ENCODE data around the gene GAL3ST3. TPM values are rescaled to one million over a fixed set of nuclear protein-coding genes. Genes with fewer than 3 reads are reported as not detected.

Gene GAL3ST3
- total and polyA plus RNA-seq, 2 experiments from 2014 or later = 15.6 to 63.4 TPM

DNA sequence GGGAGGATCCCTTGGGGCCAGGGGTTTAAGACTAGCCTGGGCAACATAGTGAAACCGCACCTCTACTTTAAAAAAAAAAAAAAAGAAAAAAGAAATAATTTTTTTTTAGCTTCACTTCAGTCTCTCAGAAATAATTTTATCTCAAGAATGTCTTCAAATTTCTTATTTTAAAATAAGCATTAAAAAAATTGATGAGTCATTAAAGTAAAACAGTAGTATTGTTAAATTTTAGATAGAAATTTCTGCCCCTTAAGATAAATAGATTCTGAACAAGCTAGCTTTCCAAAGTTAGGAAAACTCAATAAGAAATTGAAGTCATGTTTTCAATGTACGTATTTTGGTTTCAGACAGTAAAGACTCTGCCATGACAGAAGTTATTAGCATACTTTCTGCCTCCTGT is 13.4 kb upstream of the GAL3ST3 start (continued):
- TF ChIP-seq ETS1 (IDR thresholded peaks at IDR 0.05) = no peak
- no peak for TF ChIP-seq JUNB (IDR thresholded peaks at IDR 0.05; ENCODE audit: unreplicated experiment)

DNA sequence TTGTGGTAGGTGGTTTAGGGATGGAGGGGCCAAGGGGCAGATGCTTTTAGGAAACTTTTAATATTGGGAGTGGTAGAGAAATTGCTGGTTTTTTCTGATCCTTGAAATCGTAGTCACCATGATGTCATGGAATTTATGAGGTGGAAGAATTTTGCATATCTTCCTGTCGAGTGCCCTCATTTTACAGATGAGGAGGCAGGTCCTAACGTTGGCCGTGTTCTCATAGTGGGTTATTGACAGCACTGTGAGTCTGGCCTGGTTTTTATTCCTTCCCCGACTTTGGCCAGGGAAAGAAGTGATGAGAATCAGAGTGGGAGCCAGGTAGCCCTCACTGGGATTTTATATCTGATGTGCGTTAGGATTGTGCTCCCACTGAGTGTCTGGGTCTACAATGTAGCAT is 12.3 kb upstream of the GAL3ST3 start:
- H3K36me3 ChIP-seq (ENCODE audit: insufficient read depth) = peaks cover 83% of the 10 kb centered on the region
- H3K4me2 ChIP-seq = no peak overlapping the region
- peaks cover 18% of the 10 kb centered on the region for H3K79me2 ChIP-seq (replicated peaks; ENCODE audit: insufficient read depth)
- peaks cover 2% of the 10 kb centered on the region for H3K27me3 Mint-ChIP-seq (ENCODE audit: insufficient read depth, low read depth, poor library complexity)
- DNase-seq (ENCODE audit: low spot score) (no peak), ATAC-seq (no peak)
- no peaks in the 10 kb centered on the region for H3K9me2 ChIP-seq (ENCODE audit: insufficient read depth)
- H4K20me1 ChIP-seq (replicated peaks; ENCODE audit: insufficient read depth) = peaks cover 26% of the 10 kb centered on the region
- H3K4me3 Mint-ChIP-seq = no peak overlapping the region
- H3K27ac Mint-ChIP-seq = no peak overlapping the region
- peaks cover 18% of the 10 kb centered on the region for H3F3A ChIP-seq (replicated peaks; ENCODE audit: low read depth)
- peaks cover 96% of the 10 kb centered on the region for H3K36me3 Mint-ChIP-seq (ENCODE audit: low read depth)
- no peak overlapping the region for H2AFZ ChIP-seq
- no peaks in the 10 kb centered on the region for H3K27me3 ChIP-seq (ENCODE audit: insufficient read depth)
- H3K4me3 ChIP-seq = no peak overlapping the region
- H3K27ac ChIP-seq (ENCODE audit: low read depth) = no peak overlapping the region
- no peaks in the 10 kb centered on the region for H3K9me3 Mint-ChIP-seq
- H3K4me1 ChIP-seq (ENCODE audit: insufficient read depth) = no peaks in the 10 kb centered on the region
- no peak for TF ChIP-seq REST (IDR thresholded peaks at IDR 0.05; ENCODE audit: unreplicated experiment)
- no peak for TF ChIP-seq CREB1 (CRISPR knock-in tag; IDR thresholded peaks at IDR 0.05; ENCODE audit: low read depth)
- TF ChIP-seq, protein P1, sequence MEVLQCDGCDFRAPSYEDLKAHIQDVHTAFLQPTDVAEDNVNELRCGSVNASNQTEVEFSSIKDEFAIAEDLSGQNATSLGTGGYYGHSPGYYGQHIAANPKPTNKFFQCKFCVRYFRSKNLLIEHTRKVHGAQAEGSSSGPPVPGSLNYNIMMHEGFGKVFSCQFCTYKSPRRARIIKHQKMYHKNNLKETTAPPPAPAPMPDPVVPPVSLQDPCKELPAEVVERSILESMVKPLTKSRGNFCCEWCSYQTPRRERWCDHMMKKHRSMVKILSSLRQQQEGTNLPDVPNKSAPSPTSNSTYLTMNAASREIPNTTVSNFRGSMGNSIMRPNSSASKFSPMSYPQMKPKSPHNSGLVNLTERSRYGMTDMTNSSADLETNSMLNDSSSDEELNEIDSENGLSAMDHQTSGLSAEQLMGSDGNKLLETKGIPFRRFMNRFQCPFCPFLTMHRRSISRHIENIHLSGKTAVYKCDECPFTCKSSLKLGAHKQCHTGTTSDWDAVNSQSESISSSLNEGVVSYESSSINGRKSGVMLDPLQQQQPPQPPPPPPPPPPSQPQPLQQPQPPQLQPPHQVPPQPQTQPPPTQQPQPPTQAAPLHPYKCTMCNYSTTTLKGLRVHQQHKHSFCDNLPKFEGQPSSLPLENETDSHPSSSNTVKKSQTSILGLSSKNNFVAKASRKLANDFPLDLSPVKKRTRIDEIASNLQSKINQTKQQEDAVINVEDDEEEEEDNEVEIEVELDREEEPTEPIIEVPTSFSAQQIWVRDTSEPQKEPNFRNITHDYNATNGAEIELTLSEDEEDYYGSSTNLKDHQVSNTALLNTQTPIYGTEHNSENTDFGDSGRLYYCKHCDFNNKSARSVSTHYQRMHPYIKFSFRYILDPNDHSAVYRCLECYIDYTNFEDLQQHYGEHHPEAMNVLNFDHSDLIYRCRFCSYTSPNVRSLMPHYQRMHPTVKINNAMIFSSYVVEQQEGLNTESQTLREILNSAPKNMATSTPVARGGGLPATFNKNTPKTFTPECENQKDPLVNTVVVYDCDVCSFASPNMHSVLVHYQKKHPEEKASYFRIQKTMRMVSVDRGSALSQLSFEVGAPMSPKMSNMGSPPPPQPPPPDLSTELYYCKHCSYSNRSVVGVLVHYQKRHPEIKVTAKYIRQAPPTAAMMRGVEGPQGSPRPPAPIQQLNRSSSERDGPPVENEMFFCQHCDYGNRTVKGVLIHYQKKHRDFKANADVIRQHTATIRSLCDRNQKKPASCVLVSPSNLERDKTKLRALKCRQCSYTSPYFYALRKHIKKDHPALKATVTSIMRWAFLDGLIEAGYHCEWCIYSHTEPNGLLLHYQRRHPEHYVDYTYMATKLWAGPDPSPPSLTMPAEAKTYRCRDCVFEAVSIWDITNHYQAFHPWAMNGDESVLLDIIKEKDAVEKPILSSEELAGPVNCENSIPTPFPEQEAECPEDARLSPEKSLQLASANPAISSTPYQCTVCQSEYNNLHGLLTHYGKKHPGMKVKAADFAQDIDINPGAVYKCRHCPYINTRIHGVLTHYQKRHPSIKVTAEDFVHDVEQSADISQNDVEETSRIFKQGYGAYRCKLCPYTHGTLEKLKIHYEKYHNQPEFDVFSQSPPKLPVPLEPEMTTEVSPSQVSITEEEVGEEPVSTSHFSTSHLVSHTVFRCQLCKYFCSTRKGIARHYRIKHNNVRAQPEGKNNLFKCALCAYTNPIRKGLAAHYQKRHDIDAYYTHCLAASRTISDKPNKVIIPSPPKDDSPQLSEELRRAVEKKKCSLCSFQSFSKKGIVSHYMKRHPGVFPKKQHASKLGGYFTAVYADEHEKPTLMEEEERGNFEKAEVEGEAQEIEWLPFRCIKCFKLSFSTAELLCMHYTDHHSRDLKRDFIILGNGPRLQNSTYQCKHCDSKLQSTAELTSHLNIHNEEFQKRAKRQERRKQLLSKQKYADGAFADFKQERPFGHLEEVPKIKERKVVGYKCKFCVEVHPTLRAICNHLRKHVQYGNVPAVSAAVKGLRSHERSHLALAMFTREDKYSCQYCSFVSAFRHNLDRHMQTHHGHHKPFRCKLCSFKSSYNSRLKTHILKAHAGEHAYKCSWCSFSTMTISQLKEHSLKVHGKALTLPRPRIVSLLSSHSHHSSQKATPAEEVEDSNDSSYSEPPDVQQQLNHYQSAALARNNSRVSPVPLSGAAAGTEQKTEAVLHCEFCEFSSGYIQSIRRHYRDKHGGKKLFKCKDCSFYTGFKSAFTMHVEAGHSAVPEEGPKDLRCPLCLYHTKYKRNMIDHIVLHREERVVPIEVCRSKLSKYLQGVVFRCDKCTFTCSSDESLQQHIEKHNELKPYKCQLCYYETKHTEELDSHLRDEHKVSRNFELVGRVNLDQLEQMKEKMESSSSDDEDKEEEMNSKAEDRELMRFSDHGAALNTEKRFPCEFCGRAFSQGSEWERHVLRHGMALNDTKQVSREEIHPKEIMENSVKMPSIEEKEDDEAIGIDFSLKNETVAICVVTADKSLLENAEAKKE (CRISPR knock-in tag; IDR thresholded peaks at IDR 0.05) = no peak
- no peak for TF ChIP-seq STAT1 (IDR thresholded peaks at IDR 0.05; ENCODE audit: unreplicated experiment)
- no peaks in the 10 kb centered on the region for H3K4me1 Mint-ChIP-seq
